ENCODE results near the gene NAA38.

NAA38 gene

GRCh38 chr17:7839876-7840261 lies 17.5 kb downstream of the NAA38 start:
- H3K4me2 ChIP-seq, result no peak overlapping the region
- H3K4me3 ChIP-seq (IDR thresholded peaks at IDR 0.05; ENCODE audit: insufficient read depth, low read depth, low read length), result no peak overlapping the region
- no peak overlapping the region for H2AFZ ChIP-seq (ENCODE audit: low read depth)
- H3K36me3 ChIP-seq (ENCODE audit: insufficient read depth), result no peaks in the 10 kb centered on the region
- no peaks in the 10 kb centered on the region for H3K27me3 ChIP-seq (ENCODE audit: insufficient read depth, low read depth)
- no peak overlapping the region for H3K9ac ChIP-seq
- no peaks in the 10 kb centered on the region for H4K20me1 ChIP-seq (ENCODE audit: insufficient read depth)
- no peak overlapping the region for H3K27ac ChIP-seq
- H3K4me1 ChIP-seq (ENCODE audit: low read depth, poor library complexity, severe bottlenecking), result peaks cover 10% of the 10 kb centered on the region
- no peaks in the 10 kb centered on the region for H3K79me2 ChIP-seq (ENCODE audit: insufficient read depth, low read depth)
- no peak for TF ChIP-seq CTCF (conservative IDR thresholded peaks at IDR 0.05; ENCODE audit: low read depth, low read length)

GRCh38 chr17:7839190-7839875 lies 18.0 kb downstream of the NAA38 start:
- H3K79me2 ChIP-seq (ENCODE audit: insufficient read depth, low read depth), result no peaks in the 10 kb centered on the region
- H2AFZ ChIP-seq (ENCODE audit: low read depth), result no peak overlapping the region
- no peak overlapping the region for H3K4me2 ChIP-seq
- TF ChIP-seq CTCF (conservative IDR thresholded peaks at IDR 0.05; ENCODE audit: low read depth, low read length), result no peak
- no peaks in the 10 kb centered on the region for H3K27me3 ChIP-seq (ENCODE audit: insufficient read depth, low read depth)
- no peak overlapping the region for H3K4me3 ChIP-seq (IDR thresholded peaks at IDR 0.05; ENCODE audit: insufficient read depth, low read depth, low read length)
- no peaks in the 10 kb centered on the region for H4K20me1 ChIP-seq (ENCODE audit: insufficient read depth)
- H3K4me1 ChIP-seq (ENCODE audit: low read depth, poor library complexity, severe bottlenecking), result peaks cover 10% of the 10 kb centered on the region
- no peaks in the 10 kb centered on the region for H3K36me3 ChIP-seq (ENCODE audit: insufficient read depth)
- no peak overlapping the region for H3K27ac ChIP-seq
- no peak overlapping the region for H3K9ac ChIP-seq

- TF ChIP-seq CTCF (conservative IDR thresholded peaks at IDR 0.05; ENCODE audit: low read depth, low read length), result no peak
- H3K36me3 ChIP-seq (ENCODE audit: insufficient read depth), result no peaks in the 10 kb centered on the region
- no peak overlapping the region for H3K27ac ChIP-seq
- H3K9ac ChIP-seq, result no peak overlapping the region
- H3K4me1 ChIP-seq (ENCODE audit: low read depth, poor library complexity, severe bottlenecking), result peaks cover 10% of the 10 kb centered on the region
- H3K4me3 ChIP-seq (IDR thresholded peaks at IDR 0.05; ENCODE audit: insufficient read depth, low read depth, low read length), result no peak overlapping the region
- no peaks in the 10 kb centered on the region for H4K20me1 ChIP-seq (ENCODE audit: insufficient read depth)
- H2AFZ ChIP-seq (ENCODE audit: low read depth), result no peak overlapping the region
- peak overlapping the region; percentile 45; the same call in 1 of the 2 replicates for H3K4me2 ChIP-seq
- H3K79me2 ChIP-seq (ENCODE audit: insufficient read depth, low read depth), result no peaks in the 10 kb centered on the region
- no peaks in the 10 kb centered on the region for H3K27me3 ChIP-seq (ENCODE audit: insufficient read depth, low read depth)
Observed at GRCh38 chr17:7838090-7839075, 19.0 kb downstream of the NAA38 start.

GRCh38 chr17:7837408-7838088 lies 19.8 kb downstream of the NAA38 start:
- no peaks in the 10 kb centered on the region for H4K20me1 ChIP-seq (ENCODE audit: insufficient read depth)
- no peak overlapping the region for H2AFZ ChIP-seq (ENCODE audit: low read depth)
- no peaks in the 10 kb centered on the region for H3K27me3 ChIP-seq (ENCODE audit: insufficient read depth, low read depth)
- H3K4me2 ChIP-seq, result peak overlapping the region; percentile 39; the same call in 1 of the 2 replicates
- no peak overlapping the region for H3K4me3 ChIP-seq (IDR thresholded peaks at IDR 0.05; ENCODE audit: insufficient read depth, low read depth, low read length)
- H3K79me2 ChIP-seq (ENCODE audit: insufficient read depth, low read depth), result no peaks in the 10 kb centered on the region
- TF ChIP-seq CTCF (conservative IDR thresholded peaks at IDR 0.05; ENCODE audit: low read depth, low read length), result no peak
- H3K9ac ChIP-seq, result no peak overlapping the region
- peaks cover 10% of the 10 kb centered on the region for H3K4me1 ChIP-seq (ENCODE audit: low read depth, poor library complexity, severe bottlenecking)
- no peak overlapping the region for H3K27ac ChIP-seq
- no peaks in the 10 kb centered on the region for H3K36me3 ChIP-seq (ENCODE audit: insufficient read depth)
